H1 (cell line): ENCODE results near the gene CCNL2. TPM values are rescaled to one million over a fixed set of nuclear protein-coding genes. Genes with fewer than 3 reads are reported as not detected.

Source experiments
- BCL11A ChIP-seq, 2 experiments: IDR thresholded peaks; one replicate each; pipeline ENCODE4 v1.6.1; 2011; ENCODE audit warnings: low read depth in 2 of 2, low read length in 2 of 2, mild to moderate bottlenecking in 2 of 2
- EGR1 ChIP-seq: IDR thresholded peaks from 2 replicates; pipeline ENCODE4 v1.6.1; 2011; ENCODE audit warnings: low read depth, low read length, borderline replicate concordance
- GABPA ChIP-seq: IDR thresholded peaks from 2 replicates; pipeline ENCODE4 v1.6.1; 2011; ENCODE audit warnings: mild to moderate bottlenecking, low read length, moderate library complexity, borderline replicate concordance; ENCODE audit not compliant: insufficient read depth
- JUN ChIP-seq: IDR thresholded peaks from 2 replicates; pipeline ENCODE4 v1.6.1; 2011; ENCODE audit warnings: low read depth, mild to moderate bottlenecking, improper control_type of control experiment, low read length
- MAX ChIP-seq: IDR thresholded peaks from 2 replicates; pipeline ENCODE4 v1.6.1; 2012; ENCODE audit warnings: inconsistent platforms
- RAD21 ChIP-seq, 2 experiments: IDR thresholded peaks in 1 of 2; conservative IDR thresholded peaks in 1 of 2; 2 replicates each; pipeline ENCODE4 v1.6.1; 2011; ENCODE audit warnings: low read depth in 2 of 2, low read length in 2 of 2, improper control_type of control experiment in 1 of 2, inconsistent platforms in 1 of 2, mild to moderate bottlenecking in 1 of 2, moderate library complexity in 1 of 2
- TAF1 ChIP-seq: IDR thresholded peaks from 2 replicates; pipeline ENCODE4 v1.6.1; 2011; ENCODE audit warnings: mild to moderate bottlenecking, low read depth, low read length
- TBP ChIP-seq: IDR thresholded peaks from 2 replicates; pipeline ENCODE4 v1.6.1; 2011; ENCODE audit warnings: low read depth, low read length, improper control_type of control experiment
- polyA plus RNA-seq, 7 experiments: library from polyadenylated mRNA; depleted of rRNA in 3 of 7; stranded (reverse) in 5 of 7; unstranded in 2 of 7; fragments of >200 nt in 5 of 7; fragments of 200-250 nt in 2 of 7; gene quantifications; 1 replicate in 5 of 7; 2 replicates in 1 of 7; 4 replicates in 1 of 7; pipeline versions ENCODE4 v1.2.1 to v1.2.3, GENCODE V29; 2011 to 2013; ENCODE audit warnings: missing spikeins in 2 of 7, mixed read lengths in 2 of 7
- total RNA-seq: library from RNA; stranded (reverse); fragmentation: NEBNext Ultra II Directional; extraction: Animal tissue kit (Norgen Biotek cat#: 25700); gene quantifications from 2 replicates; pipeline ENCODE4 v1.2.1, GENCODE V29; 2021
- TF ChIP-seq, protein P1 (sequence below), 3 experiments: IDR thresholded peaks; 1 replicate in 2 of 3; 2 replicates in 1 of 3; pipeline versions ENCODE4 v1.5.1 to v1.6.1; 2011; ENCODE audit warnings: low read length in 3 of 3, mild to moderate bottlenecking in 3 of 3, inconsistent platforms in 2 of 3, low read depth in 1 of 3, moderate library complexity in 1 of 3; ENCODE audit not compliant: insufficient read depth in 1 of 3; ENCODE audit errors: control extremely low read depth in 1 of 3

CCNL2 gene
- total and polyA plus RNA-seq, 2 of the 8 experiments (the other 6 are each of a cell fraction or from before 2014, with no cell fraction given) = 79.8 to 120 TPM

GRCh38 chr1:1441002-1441888, 42.1 kb upstream of the CCNL2 start (continued):
- TF ChIP-seq, protein P1, sequence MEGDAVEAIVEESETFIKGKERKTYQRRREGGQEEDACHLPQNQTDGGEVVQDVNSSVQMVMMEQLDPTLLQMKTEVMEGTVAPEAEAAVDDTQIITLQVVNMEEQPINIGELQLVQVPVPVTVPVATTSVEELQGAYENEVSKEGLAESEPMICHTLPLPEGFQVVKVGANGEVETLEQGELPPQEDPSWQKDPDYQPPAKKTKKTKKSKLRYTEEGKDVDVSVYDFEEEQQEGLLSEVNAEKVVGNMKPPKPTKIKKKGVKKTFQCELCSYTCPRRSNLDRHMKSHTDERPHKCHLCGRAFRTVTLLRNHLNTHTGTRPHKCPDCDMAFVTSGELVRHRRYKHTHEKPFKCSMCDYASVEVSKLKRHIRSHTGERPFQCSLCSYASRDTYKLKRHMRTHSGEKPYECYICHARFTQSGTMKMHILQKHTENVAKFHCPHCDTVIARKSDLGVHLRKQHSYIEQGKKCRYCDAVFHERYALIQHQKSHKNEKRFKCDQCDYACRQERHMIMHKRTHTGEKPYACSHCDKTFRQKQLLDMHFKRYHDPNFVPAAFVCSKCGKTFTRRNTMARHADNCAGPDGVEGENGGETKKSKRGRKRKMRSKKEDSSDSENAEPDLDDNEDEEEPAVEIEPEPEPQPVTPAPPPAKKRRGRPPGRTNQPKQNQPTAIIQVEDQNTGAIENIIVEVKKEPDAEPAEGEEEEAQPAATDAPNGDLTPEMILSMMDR (IDR thresholded peaks at IDR 0.05; ENCODE audit: control extremely low read depth in 1 of 3, insufficient read depth in 1 of 3, low read depth in 1 of 3, low read length in 3 of 3) = peak in 2 of 3 experiments; percentile 73 to 76; a peak in 3 of 4 replicates
- TF ChIP-seq JUN (no peak), EGR1 (peak; percentile 90), TBP (no peak), TAF1 (no peak), BCL11A (IDR thresholded peaks at IDR 0.05; ENCODE audit: low read depth in 2 of 2, low read length in 2 of 2) (no peak), GABPA (peak; percentile 77; the same call in 1 of the 2 replicates), MAX (peak; percentile 53), RAD21 (IDR thresholded peaks at IDR 0.05 in 1 of 2, conservative IDR thresholded peaks at IDR 0.05 in 1 of 2; ENCODE audit: low read depth in 2 of 2, low read length in 2 of 2) (peak; percentile 61 to 72)
